Right lobe of liver (tissue), 4 donors: ENCODE results near the gene ISYNA1.
A peak's percentile ranks its signal among the peaks of the same experiment; 100 is the strongest.

ENCODE experiments used
- CTCF ChIP-seq, 4 donors: fragments of 200-600 bp in 3 of 4; fragments of 450-650 bp in 1 of 4; IDR thresholded peaks; one replicate each; pipeline versions ENCODE4 v1.5.1 to v1.8.0; 2016 to 2022; ENCODE audit warnings: antibody characterized with exemption in 4 of 4, mild to moderate bottlenecking in 2 of 4
- POLR2A ChIP-seq: fragments of 450-650 bp; IDR thresholded peaks from one replicate; pipeline ENCODE4 v1.6.1; 2017; ENCODE audit warnings: antibody characterized with exemption, mild to moderate bottlenecking
- donor health status: DM: no; HTN: no; CAD: no.
- donor health status: DM: no; HTN: no; CAD: no.
- donor health status: DM: no; HTN: yes; CAD: no.

GRCh38 chr19:18385675-18386542 is 52.0 kb downstream of the ISYNA1 start, which contains the start of gene GDF15:
- TF ChIP-seq CTCF (IDR thresholded peaks at IDR 0.05) (peak; percentile 72 to 90 (median 80)), POLR2A (peak; percentile 96)
